Stimulated activated CD4-positive, alpha-beta T cell treated with anti-CD3 and anti-CD28 coated beads, Interleukin-4, amount 100 ng/mL, for 4 hours (primary cell): ENCODE data around the gene PTPRT.

Experiments
- DNase-seq, 2 experiments: peaks; one replicate each; pipeline ENCODE4 v3.0.0-alpha.2; 2020

Gene PTPRT

DNA sequence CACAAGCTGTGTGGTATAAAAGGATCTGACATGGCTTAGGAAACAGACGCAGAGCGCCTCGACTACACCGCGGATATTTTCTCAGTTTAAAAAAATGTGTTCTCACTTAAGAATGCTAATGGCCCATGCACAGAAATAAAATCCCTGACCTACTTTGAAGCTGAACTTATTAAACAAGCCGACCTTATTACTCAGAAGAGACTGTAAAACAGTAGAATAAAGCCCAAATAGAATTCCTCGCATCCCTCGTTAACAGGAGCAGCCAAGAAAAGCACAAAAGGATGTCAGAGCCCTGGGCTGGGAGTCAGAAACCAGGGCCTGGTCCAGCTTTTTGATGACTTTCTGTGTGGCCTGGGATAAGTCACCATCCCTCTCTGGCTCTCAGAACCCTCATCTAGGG, 489.3 kb downstream of the PTPRT start:
- no peak for DNase-seq

DNA sequence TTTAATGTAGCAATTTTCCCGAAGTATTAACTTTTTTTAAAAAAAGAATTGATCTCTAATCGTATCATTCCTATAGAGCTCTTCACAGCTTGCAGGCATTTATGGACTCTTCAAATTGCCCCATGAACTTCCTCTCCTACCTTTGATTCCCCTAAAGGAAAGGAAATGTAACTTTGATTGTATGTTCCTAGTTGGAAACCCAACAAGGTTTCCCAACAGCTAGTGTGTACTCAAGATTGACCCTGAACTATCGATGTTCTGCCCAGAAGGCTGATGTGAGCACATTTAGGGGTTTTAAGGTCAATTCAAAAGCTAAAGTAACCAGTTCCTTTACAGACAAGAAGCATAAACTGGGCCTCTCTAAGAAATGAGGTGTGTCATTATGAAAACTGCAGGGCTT, 491.7 kb downstream of the PTPRT start:
- no peak for DNase-seq

DNA sequence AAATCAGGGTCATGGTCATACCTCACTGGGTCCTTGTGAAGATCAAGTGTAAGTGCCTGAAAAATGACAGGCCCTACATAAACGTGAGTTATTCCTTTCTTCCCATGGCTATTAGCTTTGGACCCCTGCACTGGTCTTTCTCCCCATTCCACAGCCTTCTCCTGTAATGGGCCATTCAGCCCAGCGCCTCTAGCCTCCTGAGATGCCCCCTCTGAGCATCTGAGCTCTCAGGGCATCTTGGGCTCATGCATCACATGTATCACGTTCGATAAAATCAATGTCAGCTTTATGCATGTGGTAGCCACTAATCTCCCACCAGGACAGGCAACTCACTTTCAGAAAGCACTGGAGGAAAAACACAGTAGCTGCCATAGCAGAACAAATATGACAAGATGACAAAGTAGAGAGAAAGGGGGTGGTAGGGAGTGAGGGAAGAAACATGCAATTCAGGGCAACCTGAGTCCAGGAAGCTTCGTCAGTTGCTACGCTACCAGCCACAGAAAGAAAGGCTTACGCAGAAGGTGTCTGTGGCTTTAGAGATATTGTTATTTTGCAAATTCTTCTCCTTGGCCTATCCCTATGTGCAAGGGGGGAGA, 498.8 kb downstream of the PTPRT start:
- no peak for DNase-seq

DNA sequence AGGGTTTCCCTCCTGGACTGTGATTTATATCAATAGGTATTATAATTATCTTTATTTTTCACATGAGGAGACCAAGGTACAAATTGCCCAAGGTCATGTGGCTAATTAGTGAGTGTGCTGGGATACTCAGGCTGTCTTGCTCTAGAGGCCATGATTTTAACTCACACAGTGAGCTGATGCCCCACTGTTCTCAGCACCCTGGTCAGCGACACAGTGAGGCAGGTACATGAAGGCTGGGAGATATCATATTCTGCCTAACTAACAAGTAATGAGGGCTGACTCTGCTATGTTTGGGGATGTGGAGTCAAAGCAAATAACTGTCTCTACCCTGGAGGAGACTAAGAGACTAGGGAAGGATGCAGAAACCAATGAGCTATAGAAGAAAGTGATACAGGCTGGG, 501.1 kb downstream of the PTPRT start:
- DNase-seq: no peak

DNA sequence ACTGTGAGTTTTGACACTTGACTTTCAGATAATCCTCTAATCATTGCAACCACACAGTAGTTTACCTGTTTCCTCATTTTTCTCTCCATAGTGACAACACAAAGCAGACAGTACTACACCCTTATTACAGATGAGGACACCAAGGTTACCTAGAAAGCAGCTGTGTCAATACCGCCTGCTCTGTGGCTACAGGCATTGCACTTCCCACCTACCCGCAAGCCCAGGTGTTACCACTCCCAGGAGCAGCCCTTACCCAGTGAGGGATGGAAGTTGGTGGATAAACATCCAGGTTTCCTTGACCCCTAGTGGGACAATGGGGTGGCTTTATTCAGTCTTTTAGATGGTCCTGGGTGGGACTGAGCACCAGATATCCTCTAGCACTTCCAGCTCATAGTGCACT, 503.6 kb downstream of the PTPRT start:
- no peak for DNase-seq

DNA sequence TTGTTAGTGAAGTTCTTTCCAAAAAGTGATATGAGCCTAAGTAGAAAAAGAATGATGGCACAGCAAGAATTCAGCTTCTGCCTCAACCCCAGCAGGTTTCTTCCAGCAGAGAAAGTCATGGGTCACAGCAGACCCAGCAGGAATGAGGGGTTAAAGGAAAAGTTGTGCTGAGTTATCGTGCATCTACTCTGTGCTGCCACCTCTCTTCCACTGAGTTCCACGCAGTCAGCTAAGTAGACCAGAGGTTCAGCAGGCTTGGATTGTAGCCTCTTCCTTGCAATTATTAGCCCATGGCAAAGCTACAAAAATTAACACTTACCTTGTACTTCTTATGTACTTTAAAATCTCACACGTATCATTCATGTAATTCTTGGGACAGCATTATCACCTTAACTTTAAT, 510.8 kb downstream of the PTPRT start:
- no peak for DNase-seq

DNA sequence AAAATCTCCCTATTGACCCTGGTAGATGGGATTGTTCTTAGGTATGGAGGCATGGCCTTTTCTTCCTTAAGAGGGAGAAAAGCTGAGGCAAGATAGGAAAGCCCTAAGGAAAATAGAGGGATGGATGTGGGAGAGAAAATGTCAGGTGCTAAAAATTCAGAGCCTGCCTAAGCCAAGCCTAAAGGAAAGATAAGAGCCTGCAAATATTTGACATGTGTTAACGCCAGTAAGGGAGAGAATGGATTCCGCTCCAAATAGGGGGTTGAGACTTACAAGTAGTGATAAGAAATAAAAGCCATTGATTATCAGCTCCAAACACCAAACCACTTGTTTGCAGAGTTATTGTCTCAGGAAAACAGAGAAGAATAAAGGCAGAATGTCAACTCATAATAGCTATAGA, 533.6 kb downstream of the PTPRT start:
- DNase-seq: no peak

DNA sequence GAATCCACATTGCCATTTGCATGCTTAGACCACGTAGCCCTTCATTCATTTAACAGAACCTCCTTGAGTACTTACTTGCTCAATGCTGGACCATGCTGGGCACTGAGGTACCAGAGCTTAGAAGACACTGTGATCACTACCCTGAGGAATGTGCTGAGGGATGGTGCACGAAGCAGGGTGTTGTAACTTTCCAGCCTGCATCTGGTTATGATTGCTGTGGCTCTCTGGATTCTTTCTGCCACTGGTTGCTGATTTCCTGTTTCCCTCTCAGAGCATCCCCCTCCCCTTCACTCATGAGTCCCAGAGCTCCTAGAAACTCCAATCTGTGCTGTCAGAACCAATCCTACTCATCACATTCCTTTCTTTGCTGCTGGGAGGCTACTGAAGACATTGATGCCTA, 537.4 kb downstream of the PTPRT start:
- DNase-seq: no peak

DNA sequence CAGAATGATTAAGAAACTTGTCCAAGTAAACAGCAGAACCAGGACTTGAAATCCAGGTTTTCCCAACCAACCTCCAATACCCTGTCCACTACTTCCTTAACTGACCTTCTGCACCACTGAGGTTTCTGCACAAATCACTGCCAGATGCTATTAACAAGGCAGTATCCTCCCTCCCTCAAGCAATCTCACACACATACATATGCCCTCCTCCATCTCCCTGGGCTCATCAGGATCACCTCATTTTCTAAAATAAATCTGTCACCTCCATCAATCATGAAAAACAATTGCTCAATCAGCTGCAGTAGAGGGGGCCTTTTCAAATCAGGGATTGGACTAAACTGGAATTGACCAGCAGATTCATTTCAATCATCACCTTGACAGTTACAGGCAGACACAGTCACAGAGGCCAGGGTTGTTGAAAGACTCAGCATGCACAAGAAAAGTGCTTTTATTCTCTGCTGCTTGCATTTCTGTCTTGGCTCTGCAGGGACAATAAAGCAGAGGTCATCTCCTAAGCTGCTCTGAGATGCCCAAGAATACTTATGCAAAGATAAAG, 539.4 kb downstream of the PTPRT start:
- no peak for DNase-seq

DNA sequence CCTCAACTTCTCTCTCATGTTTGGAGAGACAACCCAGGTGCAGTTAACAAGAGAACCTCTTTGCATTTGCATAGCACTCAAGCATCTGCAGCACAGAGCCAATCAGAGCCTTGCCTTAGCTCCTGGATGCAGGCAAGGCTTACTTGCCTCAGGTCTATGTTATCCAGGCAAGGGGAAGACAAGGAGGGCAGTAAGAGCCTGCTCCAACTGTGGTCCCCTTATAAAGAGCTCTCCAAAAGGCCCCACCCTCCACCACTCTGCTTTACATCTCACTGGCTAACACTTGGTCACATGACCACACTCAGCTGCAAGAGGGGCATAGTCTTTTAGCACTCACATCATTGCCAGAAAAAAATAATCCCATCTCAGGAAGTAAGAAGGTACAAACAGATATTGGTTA, 540.0 kb downstream of the PTPRT start:
- DNase-seq: no peak

DNA sequence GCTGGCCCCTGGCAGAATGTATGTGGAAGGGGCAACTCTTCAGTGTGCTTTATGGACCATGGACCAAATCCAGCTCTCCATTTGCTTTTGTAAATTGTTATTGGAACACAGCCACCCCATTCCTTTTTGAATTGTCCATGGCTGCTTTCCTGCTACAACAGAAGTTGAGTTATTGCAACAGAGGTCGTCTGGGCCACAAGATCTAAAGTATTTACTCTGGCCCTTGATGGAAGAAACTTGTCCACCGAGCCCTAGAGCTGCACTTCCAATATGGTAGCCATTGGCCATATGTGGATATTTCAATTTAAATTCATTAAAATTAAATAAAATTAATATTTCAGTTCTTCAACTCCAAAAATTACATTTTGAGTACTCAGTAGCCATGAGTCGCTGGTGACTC, 543.5 kb downstream of the PTPRT start:
- DNase-seq: no peak

DNA sequence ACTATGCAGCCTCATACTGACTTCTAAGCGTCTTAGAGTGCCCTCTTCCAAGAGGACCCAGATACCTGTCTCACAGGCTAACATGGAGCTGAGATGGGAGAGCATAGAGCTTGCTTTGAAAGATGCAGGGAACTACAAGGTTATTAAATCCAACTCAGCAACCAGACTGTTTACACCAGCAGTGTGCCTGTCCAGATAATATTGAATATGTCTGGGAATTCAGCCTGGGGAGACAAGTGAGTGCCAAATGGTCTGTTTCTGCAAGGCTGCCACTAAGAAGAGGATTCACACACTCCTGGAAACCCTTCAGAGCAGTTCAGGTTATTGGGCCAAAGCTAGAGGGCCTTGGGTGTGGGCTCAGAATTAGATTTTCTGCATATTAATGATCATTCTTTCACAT, 547.8 kb downstream of the PTPRT start:
- DNase-seq: no peak

DNA sequence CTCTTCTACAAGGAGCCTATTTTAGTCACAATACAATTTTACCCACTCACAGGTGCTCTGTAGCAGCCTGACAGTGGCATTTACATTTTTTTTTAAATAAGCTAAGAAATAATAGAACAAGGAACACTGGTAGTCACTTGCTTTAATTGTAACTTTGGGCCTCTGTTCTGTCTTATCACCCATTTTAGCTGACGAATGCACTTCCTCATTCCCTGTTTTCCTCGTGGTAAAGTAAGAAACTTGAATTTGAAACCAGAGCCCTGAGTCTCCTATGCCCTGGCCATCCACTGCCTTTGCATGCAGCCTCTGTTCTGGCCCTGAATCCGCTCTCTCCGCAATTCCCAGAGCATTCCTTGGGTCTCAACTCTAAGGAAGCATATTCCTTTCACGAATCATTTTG, 550.6 kb downstream of the PTPRT start:
- DNase-seq: no peak

DNA sequence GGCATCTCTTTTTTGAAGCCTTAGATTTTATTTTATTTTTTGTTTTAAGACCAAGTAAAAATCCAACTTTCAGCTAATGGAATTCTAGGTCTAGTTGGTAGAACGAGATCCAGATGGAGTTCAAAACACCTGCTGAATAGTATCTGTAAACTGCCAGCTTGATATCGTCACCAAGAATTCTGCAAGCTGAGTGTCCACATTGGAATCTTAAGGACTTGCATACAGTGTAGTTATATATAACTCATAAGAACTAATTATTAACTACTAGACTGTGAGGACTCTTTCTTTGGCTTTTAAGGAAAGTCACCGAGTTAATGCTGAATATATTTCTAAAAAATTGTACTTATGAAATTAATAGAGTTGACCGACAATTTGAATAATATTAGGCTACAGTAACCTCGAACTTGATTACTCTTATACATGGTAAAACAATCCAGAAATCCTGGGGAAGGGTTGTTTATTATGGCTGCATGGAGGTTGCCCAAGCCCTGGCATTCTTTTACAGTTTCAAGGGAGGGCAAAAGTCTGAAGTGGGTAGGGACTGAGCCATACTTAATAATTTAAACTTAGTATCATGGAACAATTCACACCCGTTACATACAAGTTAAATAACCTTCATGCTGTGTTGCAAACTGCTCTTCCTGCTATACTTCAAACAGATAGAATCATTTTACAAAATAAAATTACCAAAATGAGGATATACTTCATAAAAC, 553.9 kb downstream of the PTPRT start:
- DNase-seq: no peak

DNA sequence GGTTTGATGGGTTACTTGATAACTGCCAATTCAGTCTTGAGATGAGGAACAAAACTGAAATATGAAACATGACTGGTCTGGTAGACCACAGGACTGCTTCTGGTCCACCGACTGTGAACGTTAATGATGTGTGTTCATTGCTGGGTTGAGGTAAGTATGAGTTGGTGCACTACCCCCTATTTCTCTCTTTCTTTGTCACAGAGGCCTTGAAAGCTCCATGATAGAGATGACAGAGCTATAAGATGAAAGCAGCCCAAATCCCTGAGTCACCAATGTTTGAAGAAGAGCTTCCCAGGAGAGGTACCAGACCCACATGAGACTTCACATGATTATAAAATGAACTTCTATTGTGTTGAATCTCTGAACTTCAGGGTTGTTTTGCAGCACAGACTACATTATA, 555.5 kb downstream of the PTPRT start:
- no peak for DNase-seq

DNA sequence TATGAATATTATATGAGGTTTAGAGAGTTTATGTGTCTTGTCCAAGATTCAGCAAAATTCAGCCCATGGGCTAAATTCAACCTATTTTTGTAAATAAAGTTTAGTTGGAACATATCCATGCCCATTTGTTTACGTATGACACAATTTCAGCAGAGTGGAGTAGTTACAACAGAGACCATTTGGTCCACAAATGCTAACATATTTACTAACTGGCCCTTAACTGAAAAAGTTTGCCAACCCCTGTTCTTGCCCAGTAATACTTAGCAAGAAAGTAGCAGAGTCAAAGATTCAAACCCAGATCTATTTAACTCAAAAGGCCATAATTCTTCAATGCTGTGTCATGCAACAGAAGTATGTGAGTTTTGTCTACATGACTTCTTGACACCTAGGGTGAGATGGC, 561.0 kb downstream of the PTPRT start:
- no peak for DNase-seq

DNA sequence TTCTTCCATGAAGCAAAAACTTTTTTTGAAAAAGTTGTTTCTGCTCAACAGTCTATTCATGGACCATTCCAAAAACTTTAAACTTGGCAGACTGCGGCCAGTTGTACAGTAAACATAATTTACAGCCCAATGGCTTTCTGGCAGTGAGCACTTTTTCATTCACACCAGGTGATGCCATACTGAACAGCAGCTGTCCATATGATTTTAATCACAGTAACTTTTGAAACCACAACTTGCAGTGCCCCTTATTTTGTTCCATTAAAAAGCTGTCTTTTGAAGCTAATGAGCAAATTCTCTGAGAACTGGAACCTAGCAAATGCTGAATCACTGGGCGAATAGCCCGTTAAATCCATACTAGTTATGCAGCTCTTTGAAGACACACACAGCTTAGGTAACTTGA, 576.6 kb downstream of the PTPRT start:
- no peak for DNase-seq

DNA sequence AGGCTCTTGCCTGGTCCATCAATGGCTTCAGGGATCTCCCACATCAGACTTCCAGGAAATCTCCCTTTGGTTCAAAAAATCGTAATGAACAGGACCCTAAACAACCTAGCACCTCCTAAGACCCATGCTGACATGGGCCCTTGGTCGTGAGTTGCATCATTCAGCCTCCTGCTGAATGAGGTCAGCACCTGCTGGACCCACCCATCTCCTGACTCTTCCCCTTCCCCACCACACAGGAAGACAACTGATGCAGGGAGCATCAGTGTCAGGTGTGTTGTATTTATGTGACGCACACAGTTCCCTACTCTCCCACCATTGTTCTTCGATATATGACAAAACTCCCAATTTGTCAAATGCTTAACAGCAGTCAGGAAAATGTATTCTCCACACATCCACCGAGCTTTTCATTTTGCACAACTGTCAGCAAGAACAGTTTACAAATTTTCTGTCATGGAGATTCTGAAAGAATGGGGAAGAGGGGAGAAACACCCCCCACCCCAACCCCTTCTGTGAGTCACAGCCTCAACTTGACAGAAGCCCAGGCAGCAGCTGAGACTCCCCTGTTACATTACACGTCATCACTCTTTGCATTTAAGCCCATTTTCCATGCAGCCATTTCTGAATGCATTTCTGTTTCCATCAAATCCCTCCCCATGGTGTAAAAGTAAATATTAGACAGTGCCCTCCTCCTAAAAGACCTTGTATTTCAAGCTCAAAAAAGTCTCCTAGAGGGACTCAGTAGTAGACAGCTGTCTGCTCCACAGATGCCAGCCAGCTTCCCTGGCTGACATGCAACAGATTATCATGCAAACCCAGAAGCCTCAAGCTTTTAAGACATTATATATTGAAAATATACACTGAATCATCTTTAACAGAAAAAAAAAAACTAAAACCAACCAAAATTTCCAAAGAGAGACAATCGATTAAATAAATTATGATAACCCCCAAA, 577.5 kb downstream of the PTPRT start:
- no peak for DNase-seq

DNA sequence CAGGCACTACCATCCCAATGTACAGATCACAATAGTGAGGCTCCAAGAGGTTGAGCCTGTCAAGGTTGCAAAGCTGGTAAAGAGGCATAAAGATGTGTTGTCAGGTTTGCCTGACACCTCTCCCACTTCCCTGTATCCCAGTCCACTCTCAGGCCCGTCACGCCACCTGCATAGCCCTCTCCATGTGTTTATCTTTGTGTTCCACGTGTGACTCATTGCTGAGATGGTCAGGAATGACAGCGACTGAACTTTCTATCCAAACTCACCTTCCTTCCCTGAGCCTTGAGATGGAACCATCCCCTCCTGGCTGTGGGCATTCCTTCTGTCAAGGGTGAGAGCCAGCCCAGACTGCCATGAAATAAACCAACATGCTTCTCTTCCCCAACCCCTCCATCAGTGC, 578.3 kb downstream of the PTPRT start:
- DNase-seq: no peak

DNA sequence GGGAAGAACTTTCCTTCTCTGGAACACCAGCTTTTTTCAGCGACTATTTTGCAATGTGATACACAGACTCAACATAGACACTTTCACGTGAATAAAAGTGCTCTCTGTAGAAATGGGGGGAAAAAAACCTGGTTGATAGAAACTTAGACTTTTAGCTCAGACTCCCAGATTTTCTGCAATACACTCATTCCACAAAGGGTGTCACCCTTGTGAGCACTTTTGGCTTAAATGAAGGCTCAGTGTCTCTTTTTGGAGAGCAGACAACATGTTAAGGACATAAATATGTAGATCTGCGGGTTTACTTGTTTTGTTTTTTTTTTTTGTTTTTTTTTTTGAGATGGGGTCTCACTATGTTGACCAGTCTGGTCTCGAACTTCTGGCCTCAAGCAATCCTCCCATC, 579.6 kb downstream of the PTPRT start:
- DNase-seq: no peak

DNA sequence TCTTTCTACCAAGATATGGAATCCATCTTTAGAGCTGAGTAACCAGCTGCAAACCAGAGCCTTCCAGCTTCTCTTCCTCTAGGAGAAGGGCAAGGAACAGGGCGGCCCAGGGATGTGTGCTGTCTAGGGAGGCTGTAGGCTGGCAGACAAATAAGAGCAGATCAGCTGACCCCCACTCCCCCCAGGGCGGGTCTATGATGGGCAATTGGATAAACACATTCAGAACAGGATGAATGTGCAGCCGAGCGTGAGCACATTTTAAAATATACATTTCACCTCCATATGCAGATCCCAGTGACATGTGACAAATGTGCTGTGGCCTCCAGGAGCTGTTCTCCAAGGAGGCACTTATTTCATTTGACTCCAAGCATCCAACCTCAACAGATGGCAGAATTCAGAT, 580.1 kb downstream of the PTPRT start:
- no peak for DNase-seq

DNA sequence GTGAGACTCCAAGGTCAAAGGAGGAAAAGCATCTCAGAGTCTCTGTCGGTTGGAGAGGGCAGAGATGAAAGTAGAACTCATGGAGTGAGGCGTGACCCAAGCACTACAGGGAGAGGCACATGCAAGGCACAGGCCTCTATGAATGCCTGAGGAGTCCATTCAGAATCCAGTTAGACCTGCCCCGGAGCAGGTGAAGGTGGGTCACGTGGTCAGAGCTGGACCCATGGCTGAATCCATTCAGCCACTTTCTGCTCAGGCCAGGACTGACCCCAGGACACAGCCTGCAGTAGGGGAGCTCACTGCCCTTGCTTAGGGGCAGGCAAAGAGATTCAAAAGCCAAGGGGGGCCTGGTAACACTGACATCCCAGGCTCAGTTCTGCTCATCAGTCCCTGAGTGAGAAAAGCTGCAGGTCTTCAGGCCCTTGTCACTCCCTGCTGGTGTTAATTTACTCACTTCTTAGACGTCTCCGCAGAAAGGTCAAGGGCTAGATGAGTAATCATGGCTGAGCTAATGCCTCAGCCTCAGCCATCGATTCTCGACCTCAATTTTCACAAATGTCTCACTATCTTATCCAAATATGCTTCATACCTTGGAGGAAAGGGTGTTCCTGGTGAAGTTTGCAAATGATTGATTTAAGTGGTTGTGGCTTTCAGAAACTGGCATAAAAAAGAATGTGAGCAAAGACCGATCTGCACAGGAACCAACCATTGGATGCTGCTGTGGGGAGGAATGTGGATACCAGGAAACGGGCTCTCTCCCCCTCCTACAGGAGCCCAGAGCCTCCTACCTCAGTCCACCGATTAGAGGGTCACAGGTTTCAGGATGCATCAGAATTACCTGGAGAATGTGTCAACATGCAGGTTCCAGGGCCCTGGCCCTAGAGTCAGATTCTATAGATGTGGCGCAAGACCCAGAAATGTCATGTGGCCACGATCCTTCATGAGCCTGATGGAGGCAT, 584.4 kb downstream of the PTPRT start:
- no peak for DNase-seq

DNA sequence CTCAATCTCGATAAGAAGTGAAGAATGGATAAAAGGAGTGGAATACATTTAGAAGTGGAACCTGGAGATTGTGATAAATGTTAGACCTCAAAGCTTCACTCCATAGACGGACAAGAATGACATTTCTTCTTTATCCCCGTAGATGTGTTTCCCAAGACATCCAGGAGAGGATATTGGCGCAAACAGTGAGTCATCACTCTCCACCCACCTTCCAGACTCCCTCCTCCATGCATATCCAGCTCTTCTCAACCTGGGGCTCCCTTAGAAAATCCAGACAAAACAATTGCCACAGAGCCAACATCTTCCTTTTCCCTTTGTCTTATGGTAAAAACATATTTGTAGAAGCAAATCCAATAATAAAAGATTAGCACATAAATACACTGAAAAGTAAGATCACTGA, 586.1 kb downstream of the PTPRT start:
- no peak for DNase-seq
